Tibial nerve (tissue), 4 donors: Measurements from ENCODE around the gene PSMC4. TPM values are rescaled to one million over a fixed set of nuclear protein-coding genes. Genes with fewer than 3 reads are reported as not detected.

Experiments
- DNase-seq, 2 donors: peaks; one replicate each; pipeline ENCODE4 v3.0.0-alpha.2; 2019; ENCODE audit warnings: low spot score in 2 of 2
- H3K27ac ChIP-seq, 4 donors: fragments of 200-600 bp; sonication (generic) in 3 of 4; one replicate each; pipeline ENCODE4 v1.5.1; 2017 to 2019; ENCODE audit warnings: mild to moderate bottlenecking in 1 of 4
- H3K27me3 ChIP-seq, 2 donors: fragments of 200-600 bp; sonication (generic) in 1 of 2; one replicate each; pipeline versions ENCODE4 v1.5.1 to v1.6.0; 2017 to 2019
- H3K36me3 ChIP-seq, 3 donors: fragments of 200-600 bp; sonication (generic); one replicate each; pipeline ENCODE4 v1.5.1; 2018 to 2019
- H3K4me1 ChIP-seq, 4 donors: fragments of 200-600 bp; sonication (generic) in 3 of 4; one replicate each; pipeline ENCODE4 v1.5.1; 2017 to 2019
- H3K4me3 ChIP-seq, 4 donors: fragments of 200-600 bp; sonication (generic) in 3 of 4; one replicate each; pipeline ENCODE4 v1.5.1; 2017 to 2019; ENCODE audit warnings: mild to moderate bottlenecking in 1 of 4, moderate library complexity in 1 of 4
- H3K9me3 ChIP-seq, 4 donors: fragments of 200-600 bp; sonication (generic) in 3 of 4; one replicate each; pipeline ENCODE4 v1.5.1; 2017 to 2019
- EP300 ChIP-seq, 2 donors: sonication (generic); formaldehyde crosslinking; IDR thresholded peaks; one replicate each; pipeline ENCODE4 v1.6.1; 2017; ENCODE audit warnings: antibody characterized with exemption in 2 of 2, mild to moderate bottlenecking in 1 of 2
- POLR2A ChIP-seq, 2 donors: fragments of 450-650 bp; IDR thresholded peaks; one replicate each; pipeline ENCODE4 v1.6.1; 2017; ENCODE audit warnings: antibody characterized with exemption in 2 of 2, mild to moderate bottlenecking in 2 of 2, moderate library complexity in 2 of 2
- whole genome bisulfite sequencing, 2 donors: methylation state at CpG; one replicate each; pipeline ENCODE4 v1.1.5; 2018; 5-methylcytosine and 5-hydroxymethylcytosine counted together
- total RNA-seq, 4 donors: library from RNA; depleted of rRNA; stranded (reverse); fragments of >200 nt; gene quantifications; one replicate each; pipeline ENCODE4 v1.1.0, GENCODE V29; 2016
- TF ChIP-seq, protein P1 (sequence below), 5 experiments: fragments of 200-600 bp in 3 of 5; fragments of 450-650 bp in 2 of 5; sonication (generic) in 3 of 5; IDR thresholded peaks; one replicate each; pipeline ENCODE4 v1.5.1; 2016 to 2019; ENCODE audit warnings: antibody characterized with exemption in 5 of 5, mild to moderate bottlenecking in 3 of 5, moderate library complexity in 2 of 5

The PSMC4 gene
- total RNA-seq, 4 donors from 2014 or later = 49.4 to 91.8 (median 69.5) TPM

GRCh38 chr19:39971380-39972035 is 543 bp downstream of the PSMC4 start:
- peak overlapping the region; percentile 69 to 83 (median 75) for H3K4me3 ChIP-seq
- WGBS, 2 donors = 2 to 3% methylated on average over 20 to 21 of the region's 21 CpGs
- peak overlapping the region; percentile 47 to 96 (median 91) for H3K27ac ChIP-seq
- DNase-seq = no peak
- peaks cover 4 to 35% (median 15%) of the 10 kb centered on the region in 4 donors for H3K4me1 ChIP-seq
- no peaks in the 10 kb centered on the region for H3K9me3 ChIP-seq
- H3K36me3 ChIP-seq = peaks cover 2 to 46% (median 18%) of the 10 kb centered on the region in 3 donors
- H3K27me3 ChIP-seq = no peaks in the 10 kb centered on the region
- TF ChIP-seq POLR2A (IDR thresholded peaks at IDR 0.05) (no peak), EP300 (IDR thresholded peaks at IDR 0.05) (no peak)
- TF ChIP-seq, protein P1, sequence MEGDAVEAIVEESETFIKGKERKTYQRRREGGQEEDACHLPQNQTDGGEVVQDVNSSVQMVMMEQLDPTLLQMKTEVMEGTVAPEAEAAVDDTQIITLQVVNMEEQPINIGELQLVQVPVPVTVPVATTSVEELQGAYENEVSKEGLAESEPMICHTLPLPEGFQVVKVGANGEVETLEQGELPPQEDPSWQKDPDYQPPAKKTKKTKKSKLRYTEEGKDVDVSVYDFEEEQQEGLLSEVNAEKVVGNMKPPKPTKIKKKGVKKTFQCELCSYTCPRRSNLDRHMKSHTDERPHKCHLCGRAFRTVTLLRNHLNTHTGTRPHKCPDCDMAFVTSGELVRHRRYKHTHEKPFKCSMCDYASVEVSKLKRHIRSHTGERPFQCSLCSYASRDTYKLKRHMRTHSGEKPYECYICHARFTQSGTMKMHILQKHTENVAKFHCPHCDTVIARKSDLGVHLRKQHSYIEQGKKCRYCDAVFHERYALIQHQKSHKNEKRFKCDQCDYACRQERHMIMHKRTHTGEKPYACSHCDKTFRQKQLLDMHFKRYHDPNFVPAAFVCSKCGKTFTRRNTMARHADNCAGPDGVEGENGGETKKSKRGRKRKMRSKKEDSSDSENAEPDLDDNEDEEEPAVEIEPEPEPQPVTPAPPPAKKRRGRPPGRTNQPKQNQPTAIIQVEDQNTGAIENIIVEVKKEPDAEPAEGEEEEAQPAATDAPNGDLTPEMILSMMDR (IDR thresholded peaks at IDR 0.05) = no peak

DNA sequence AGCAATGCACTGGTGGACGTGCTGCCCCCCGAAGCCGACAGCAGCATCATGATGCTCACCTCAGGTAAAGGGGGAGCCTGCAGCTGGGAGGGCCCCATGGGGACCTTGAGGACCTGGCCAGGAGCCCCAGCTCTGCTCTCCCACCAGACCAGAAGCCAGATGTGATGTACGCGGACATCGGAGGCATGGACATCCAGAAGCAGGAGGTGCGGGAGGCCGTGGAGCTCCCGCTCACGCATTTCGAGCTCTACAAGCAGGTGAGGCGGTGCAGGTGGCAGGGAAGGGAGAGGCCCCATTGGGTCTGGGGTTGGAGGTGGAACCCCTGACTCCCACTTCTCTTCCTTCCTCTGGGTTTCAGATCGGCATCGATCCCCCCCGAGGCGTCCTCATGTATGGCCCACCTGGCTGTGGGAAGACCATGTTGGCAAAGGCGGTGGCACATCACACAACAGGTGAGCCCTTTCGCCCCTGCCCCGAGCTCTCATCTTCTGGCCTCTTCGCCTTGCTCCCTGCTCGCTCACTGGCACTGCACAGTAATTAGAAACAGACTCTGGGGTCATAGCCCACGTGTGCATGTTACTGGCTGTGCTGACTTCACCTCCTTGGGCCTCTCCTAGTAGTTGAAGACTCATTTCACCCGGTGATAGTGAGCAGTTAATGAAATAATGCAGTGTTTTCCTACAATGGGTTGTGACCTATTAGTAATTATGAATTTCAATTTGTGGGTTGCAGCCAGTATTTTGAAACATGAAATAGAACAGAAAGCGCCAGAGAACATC is 3.6 kb downstream of the PSMC4 start:
- 85 to 88% methylated on average over 19 to 24 of the region's 24 CpGs for WGBS, 2 donors

GRCh38 chr19:39982883-39983282 is 11.9 kb downstream of the PSMC4 start:
- Histone ChIP-seq H3K36me3 (peaks cover 0 to 71% (median 18%) of the 10 kb centered on the region in 3 donors), H3K27ac (no peak overlapping the region), H3K9me3 (peaks cover 0 to 63% (median 9%) of the 10 kb centered on the region in 4 donors), H3K4me3 (no peak overlapping the region), H3K4me1 (no peaks in the 10 kb centered on the region), H3K27me3 (no peaks in the 10 kb centered on the region)
- DNase-seq = no peak
- 100% methylated on average over 1 of the region's 1 CpG for WGBS, 2 donors
- TF ChIP-seq POLR2A (IDR thresholded peaks at IDR 0.05) = no peak
- TF ChIP-seq EP300 (IDR thresholded peaks at IDR 0.05) = no peak
- TF ChIP-seq, protein P1 (IDR thresholded peaks at IDR 0.05) = no peak

More for the DNA sequence above, 3.6 kb downstream of the PSMC4 start:
- TF ChIP-seq POLR2A (IDR thresholded peaks at IDR 0.05) = no peak
- TF ChIP-seq, protein P1 (IDR thresholded peaks at IDR 0.05) = no peak
- no peak for TF ChIP-seq EP300 (IDR thresholded peaks at IDR 0.05)
- H3K27me3 ChIP-seq = no peaks in the 10 kb centered on the region
- no peak for DNase-seq
- no peak overlapping the region for H3K4me3 ChIP-seq
- peaks cover 4 to 31% (median 13%) of the 10 kb centered on the region in 4 donors for H3K4me1 ChIP-seq
- H3K27ac ChIP-seq = no peak overlapping the region
- H3K36me3 ChIP-seq = peaks cover 2 to 76% (median 30%) of the 10 kb centered on the region in 3 donors
- no peaks in the 10 kb centered on the region for H3K9me3 ChIP-seq

DNA sequence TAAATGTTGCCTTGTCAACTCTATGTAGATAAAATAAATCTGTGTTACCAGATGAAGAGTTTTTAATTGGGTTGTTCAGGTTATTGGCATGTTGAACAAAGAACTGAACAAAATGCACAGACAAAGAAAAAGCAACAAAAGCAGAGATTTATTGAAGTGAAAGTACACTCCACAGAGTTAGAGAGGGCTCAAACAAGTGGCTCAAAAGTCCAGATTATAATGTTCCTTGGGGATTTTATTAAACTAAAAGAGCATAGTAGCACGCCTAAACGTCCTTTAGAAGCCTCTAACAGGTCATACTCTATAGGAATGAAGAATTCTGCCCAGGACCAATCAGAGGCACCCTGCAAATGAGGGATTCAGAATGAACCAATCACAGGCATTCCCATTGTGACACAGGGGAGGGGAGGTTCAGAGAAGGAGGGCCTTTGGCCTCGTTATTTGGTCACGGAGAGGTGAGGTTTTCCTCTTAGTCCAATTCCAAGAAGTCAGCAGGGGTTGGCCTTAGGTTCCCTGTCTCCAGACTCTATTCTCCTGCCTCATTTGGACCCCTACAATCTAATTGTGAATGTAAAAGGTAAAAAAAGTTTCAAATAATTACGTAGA is 12.8 kb downstream of the PSMC4 start:
- whole genome bisulfite sequencing, 2 donors = 82 to 95% methylated on average over 5 of the region's 5 CpGs
- Histone ChIP-seq H3K36me3 (peaks cover 0 to 68% (median 16%) of the 10 kb centered on the region in 3 donors), H3K4me1 (no peaks in the 10 kb centered on the region), H3K9me3 (peaks cover 0 to 72% (median 9%) of the 10 kb centered on the region in 4 donors), H3K27ac (no peak overlapping the region), H3K27me3 (no peaks in the 10 kb centered on the region), H3K4me3 (no peak overlapping the region)
- TF ChIP-seq EP300 (IDR thresholded peaks at IDR 0.05) (no peak), POLR2A (IDR thresholded peaks at IDR 0.05) (no peak)
- TF ChIP-seq, protein P1 (IDR thresholded peaks at IDR 0.05) = no peak
- DNase-seq = no peak
